ENCODE data around the gene FGFBP2. TPM values are rescaled to one million over a fixed set of nuclear protein-coding genes. Genes with fewer than 3 reads are reported as not detected.

Gene FGFBP2
- total RNA-seq, 2 donors from 2014 or later: 4.0 TPM; not detected in 1

GRCh38 chr4:15912961-15913630, 49.9 kb downstream of the FGFBP2 start:
- TF ChIP-seq, protein P1, sequence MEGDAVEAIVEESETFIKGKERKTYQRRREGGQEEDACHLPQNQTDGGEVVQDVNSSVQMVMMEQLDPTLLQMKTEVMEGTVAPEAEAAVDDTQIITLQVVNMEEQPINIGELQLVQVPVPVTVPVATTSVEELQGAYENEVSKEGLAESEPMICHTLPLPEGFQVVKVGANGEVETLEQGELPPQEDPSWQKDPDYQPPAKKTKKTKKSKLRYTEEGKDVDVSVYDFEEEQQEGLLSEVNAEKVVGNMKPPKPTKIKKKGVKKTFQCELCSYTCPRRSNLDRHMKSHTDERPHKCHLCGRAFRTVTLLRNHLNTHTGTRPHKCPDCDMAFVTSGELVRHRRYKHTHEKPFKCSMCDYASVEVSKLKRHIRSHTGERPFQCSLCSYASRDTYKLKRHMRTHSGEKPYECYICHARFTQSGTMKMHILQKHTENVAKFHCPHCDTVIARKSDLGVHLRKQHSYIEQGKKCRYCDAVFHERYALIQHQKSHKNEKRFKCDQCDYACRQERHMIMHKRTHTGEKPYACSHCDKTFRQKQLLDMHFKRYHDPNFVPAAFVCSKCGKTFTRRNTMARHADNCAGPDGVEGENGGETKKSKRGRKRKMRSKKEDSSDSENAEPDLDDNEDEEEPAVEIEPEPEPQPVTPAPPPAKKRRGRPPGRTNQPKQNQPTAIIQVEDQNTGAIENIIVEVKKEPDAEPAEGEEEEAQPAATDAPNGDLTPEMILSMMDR (IDR thresholded peaks at IDR 0.05): no peak
- no peak for TF ChIP-seq POLR2A (IDR thresholded peaks at IDR 0.05)
- 41 to 56% methylated on average over 8 of the region's 8 CpGs for WGBS, 2 donors
- H3K4me3 ChIP-seq: no peak overlapping the region
- intact Hi-C loops (cut with DNase I): no loop called here
- ATAC-seq (peak; percentile 15), DNase-seq (no peak)
- H3K27me3 ChIP-seq: no peaks in the 10 kb centered on the region
- peak overlapping the region in 1 of 4 donors; percentile 13 for H3K27ac ChIP-seq
- no peaks in the 10 kb centered on the region for H3K9me3 ChIP-seq
- H3K36me3 ChIP-seq (replicated peaks in 1 of 2; ENCODE audit: insufficient read depth in 1 of 2, low read depth in 2 of 2): no peaks in the 10 kb centered on the region
- no peaks in the 10 kb centered on the region for H3K4me1 ChIP-seq

DNA sequence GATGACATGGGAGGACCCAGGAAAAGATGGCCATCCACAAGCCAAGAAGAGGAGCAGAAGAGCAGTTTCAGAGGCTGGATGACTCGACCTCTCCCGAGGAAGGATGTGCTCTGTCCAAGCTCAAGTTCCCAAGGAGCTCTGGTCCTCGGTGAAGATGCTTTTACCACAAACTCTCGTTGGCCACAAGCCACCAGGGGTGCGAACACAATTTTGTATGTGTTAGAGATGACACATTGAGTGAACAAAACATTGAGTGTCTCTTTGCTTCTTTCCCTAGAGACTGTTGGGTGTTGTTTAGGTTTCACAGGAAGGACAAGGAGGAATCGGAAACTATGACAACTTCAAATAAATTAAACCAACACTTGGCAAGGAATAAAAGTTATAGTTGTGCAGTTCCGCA, 50.7 kb downstream of the FGFBP2 start:
- WGBS, 2 donors: 43 to 57% methylated on average over 7 of the region's 7 CpGs
- ATAC-seq: no peak
- intact Hi-C loops (cut with DNase I): no loop called here
- Histone ChIP-seq H3K27me3 (no peaks in the 10 kb centered on the region), H3K27ac (no peak overlapping the region), H3K4me3 (no peak overlapping the region), H3K9me3 (no peaks in the 10 kb centered on the region), H3K4me1 (no peaks in the 10 kb centered on the region), H3K36me3 (replicated peaks in 1 of 2; ENCODE audit: insufficient read depth in 1 of 2, low read depth in 2 of 2) (no peaks in the 10 kb centered on the region)
- no peak for DNase-seq
- no peak for TF ChIP-seq POLR2A (IDR thresholded peaks at IDR 0.05)
- TF ChIP-seq, protein P1 (IDR thresholded peaks at IDR 0.05): no peak

Other genes starting within 250 kb of the FGFBP2 start
- 1 to 10 TPM in 1 of 2 donors, under 1 TPM in 1; 0.78 to 2.6 TPM for gene CD38, start 184.8 kb downstream of the FGFBP2 start, total RNA-seq
- gene FGFBP1, start 24.4 kb downstream of the FGFBP2 start, total RNA-seq: not detected
- gene PROM1, start 120.8 kb upstream of the FGFBP2 start, total RNA-seq: 10 to 100 TPM; 23.7 to 24.6 TPM